Activated T-helper 2 cell treated with anti-CD3 and anti-CD28 coated beads, Interferon-gamma antibody, Interleukin-2, Interleukin-4, amounts not matched to agents 10 μg/mL and 5 μg/mL and 100 μg/mL, durations not matched to agents 14 hours and 24 hours and 36 hours (primary cell): ENCODE data around the gene AURKB. TPM values are rescaled to one million over a fixed set of nuclear protein-coding genes. Genes with fewer than 3 reads are reported as not detected.

ENCODE experiments used
- DNase-seq: peaks from one replicate; pipeline ENCODE4 v3.0.0; 2021; ENCODE audit warnings: low spot score
- H3K27ac Mint-ChIP-seq: one replicate; pipeline ENCODE4 v1.8.0; 2021; ENCODE audit warnings: mixed read lengths
- H3K27me3 Mint-ChIP-seq: one replicate; pipeline ENCODE4 v1.8.0; 2021; ENCODE audit warnings: low read depth, mixed read lengths
- H3K36me3 Mint-ChIP-seq: one replicate; pipeline ENCODE4 v1.8.0; 2021; ENCODE audit warnings: low read depth, mixed read lengths
- H3K4me1 Mint-ChIP-seq: one replicate; pipeline ENCODE4 v1.8.0; 2021; ENCODE audit warnings: low read depth, mixed read lengths
- H3K4me3 Mint-ChIP-seq: one replicate; pipeline ENCODE4 v1.8.0; 2021; ENCODE audit warnings: low read depth, mild to moderate bottlenecking, moderate library complexity, mixed read lengths
- H3K9me3 Mint-ChIP-seq: one replicate; pipeline ENCODE4 v1.8.0; 2021; ENCODE audit warnings: mixed read lengths
- intact Hi-C: fragments of 100-400 bp; cut with micrococcal nuclease; formaldehyde crosslinking; loops from one replicate; pipeline ENCODE4 v1.15.1; 2023
- total RNA-seq: library from RNA; stranded (reverse); gene quantifications from 2 replicates; pipeline ENCODE4 v1.2.3, GENCODE V29; 2022

The AURKB gene
- total RNA-seq, 1 donor from 2014 or later = 113 TPM

GRCh38 chr17:8161289-8162232 is 48.8 kb downstream of the AURKB start:
- Mint-ChIP-seq H3K4me3 (peak overlapping the region; percentile 81), H3K27ac (peak overlapping the region; percentile 75), H3K9me3 (no peaks in the 10 kb centered on the region), H3K4me1 (peaks cover 53% of the 10 kb centered on the region), H3K36me3 (peaks cover 34% of the 10 kb centered on the region), H3K27me3 (no peaks in the 10 kb centered on the region)
- DNase-seq = no peak
- intact Hi-C loops = no loop called here

DNA sequence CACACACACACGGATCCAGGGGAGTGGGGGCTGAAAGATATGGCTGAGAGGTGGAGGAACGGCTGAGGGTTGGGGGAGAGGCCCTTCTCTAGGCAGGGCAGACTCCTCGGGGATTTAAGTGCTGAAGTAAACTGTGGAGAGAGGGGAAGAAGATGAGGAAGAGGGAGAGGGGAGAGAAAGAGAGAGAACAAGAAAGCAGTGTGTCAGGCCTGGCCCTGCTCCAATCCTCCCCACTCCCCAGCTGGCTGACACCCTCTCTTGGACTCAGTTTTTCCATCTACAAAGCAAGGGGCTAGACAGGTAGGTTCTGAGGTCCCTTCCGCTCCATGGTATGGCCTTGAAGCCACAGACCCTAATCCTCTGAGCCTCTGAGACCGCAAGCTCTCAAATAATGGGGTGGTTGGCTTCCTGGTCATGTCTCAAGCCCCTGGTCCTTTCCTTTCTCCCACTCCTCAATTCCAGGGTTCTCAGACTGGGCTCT is 49.6 kb downstream of the AURKB start:
- Mint-ChIP-seq H3K4me3 (peak overlapping the region; percentile 81), H3K27me3 (no peaks in the 10 kb centered on the region), H3K36me3 (peaks cover 34% of the 10 kb centered on the region), H3K27ac (peak overlapping the region; percentile 73), H3K4me1 (peaks cover 52% of the 10 kb centered on the region), H3K9me3 (no peaks in the 10 kb centered on the region)
- intact Hi-C loops = no loop called here
- no peak for DNase-seq

- no peaks in the 10 kb centered on the region for H3K9me3 Mint-ChIP-seq
- peak overlapping the region; percentile 62 for H3K4me3 Mint-ChIP-seq
- peaks cover 52% of the 10 kb centered on the region for H3K4me1 Mint-ChIP-seq
- H3K36me3 Mint-ChIP-seq = peaks cover 34% of the 10 kb centered on the region
- peak overlapping the region; percentile 73 for H3K27ac Mint-ChIP-seq
- no peaks in the 10 kb centered on the region for H3K27me3 Mint-ChIP-seq
- DNase-seq = no peak
- intact Hi-C loops = no loop called here
These were observed 50.2 kb downstream of the AURKB start for GRCh38 chr17:8160224-8160577.

- H3K27ac Mint-ChIP-seq = peak overlapping the region; percentile 78
- intact Hi-C loops = no loop called here
- peaks cover 46% of the 10 kb centered on the region for H3K4me1 Mint-ChIP-seq
- peak overlapping the region; percentile 62 for H3K4me3 Mint-ChIP-seq
- H3K27me3 Mint-ChIP-seq = no peaks in the 10 kb centered on the region
- no peaks in the 10 kb centered on the region for H3K9me3 Mint-ChIP-seq
- peaks cover 34% of the 10 kb centered on the region for H3K36me3 Mint-ChIP-seq
- DNase-seq = no peak
These were observed 50.7 kb downstream of the AURKB start for GRCh38 chr17:8159459-8160223.

DNA sequence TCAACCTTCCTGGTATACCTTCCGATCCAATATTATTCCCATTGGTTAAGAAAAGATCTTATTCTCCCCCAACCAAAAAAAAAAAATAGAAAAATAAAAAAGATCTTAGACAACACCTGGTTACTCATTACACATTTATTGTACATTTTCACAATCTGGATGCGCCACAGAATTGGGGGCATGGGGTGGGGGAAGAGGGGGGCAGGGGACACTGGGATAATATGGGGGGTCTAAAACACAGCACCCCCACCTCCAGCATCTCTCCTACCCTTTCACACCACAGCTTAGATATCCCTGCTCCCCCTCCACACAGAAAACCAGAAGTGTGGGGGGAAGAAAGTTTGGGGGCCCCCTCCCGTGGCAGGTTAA is 51.4 kb downstream of the AURKB start:
- no peaks in the 10 kb centered on the region for H3K9me3 Mint-ChIP-seq
- peaks cover 34% of the 10 kb centered on the region for H3K36me3 Mint-ChIP-seq
- peaks cover 42% of the 10 kb centered on the region for H3K4me1 Mint-ChIP-seq
- DNase-seq = no peak
- no peaks in the 10 kb centered on the region for H3K27me3 Mint-ChIP-seq
- H3K27ac Mint-ChIP-seq = peak overlapping the region; percentile 86
- intact Hi-C loops = no loop called here
- peak overlapping the region; percentile 5 for H3K4me3 Mint-ChIP-seq

- Mint-ChIP-seq H3K9me3 (no peaks in the 10 kb centered on the region), H3K4me1 (peaks cover 40% of the 10 kb centered on the region), H3K27me3 (no peaks in the 10 kb centered on the region), H3K27ac (peak overlapping the region; percentile 86), H3K4me3 (peak overlapping the region; percentile 5), H3K36me3 (peaks cover 34% of the 10 kb centered on the region)
- DNase-seq = peak; percentile 83
- intact Hi-C loops = no loop called here
These were observed 51.9 kb downstream of the AURKB start for GRCh38 chr17:8158267-8159031.

DNA sequence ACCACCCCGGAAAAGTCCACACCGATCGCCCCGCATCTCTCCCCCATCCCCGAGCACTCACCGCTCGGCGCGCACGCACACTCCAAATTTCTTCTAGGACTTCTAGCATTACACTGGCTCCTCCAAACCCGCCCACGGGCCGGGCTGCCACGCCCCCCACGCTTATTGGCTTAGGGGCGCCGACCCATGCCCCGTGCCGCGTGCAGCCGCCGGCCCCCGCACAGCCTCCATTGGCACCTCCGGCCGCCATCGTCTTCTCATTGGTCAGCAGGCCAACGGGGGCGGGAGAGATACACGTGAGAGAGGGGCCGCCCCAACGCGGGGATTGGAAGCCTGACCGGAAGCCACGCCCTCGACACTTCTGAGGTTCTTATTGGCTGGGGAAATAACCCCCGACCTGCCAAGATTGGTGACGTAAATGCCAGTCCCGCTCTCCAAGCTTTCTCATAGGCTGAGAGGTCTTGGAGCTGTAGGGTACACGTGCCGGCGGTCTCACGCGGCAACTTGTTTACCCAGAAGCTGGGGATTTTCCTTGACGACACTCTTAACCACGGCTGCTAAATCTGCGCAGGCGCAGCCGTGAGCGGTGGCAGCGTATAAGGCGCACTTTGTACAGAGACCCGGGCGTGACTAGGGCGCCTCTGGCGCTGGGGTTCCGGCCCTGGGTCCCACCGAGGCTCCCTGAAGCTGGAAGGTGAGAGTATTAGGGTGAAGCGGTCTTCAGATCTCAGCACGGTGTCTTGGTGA is 54.0 kb downstream of the AURKB start:
- H3K27me3 Mint-ChIP-seq = no peaks in the 10 kb centered on the region
- H3K36me3 Mint-ChIP-seq = peaks cover 29% of the 10 kb centered on the region
- peaks cover 49% of the 10 kb centered on the region for H3K4me1 Mint-ChIP-seq
- intact Hi-C loops = loop anchor here (1.0 kb wide), 6 partner anchors 17 to 299 kb away; partner anchors contain the start of genes HES7 and NAA38
- no peak overlapping the region for H3K27ac Mint-ChIP-seq
- no peaks in the 10 kb centered on the region for H3K9me3 Mint-ChIP-seq
- H3K4me3 Mint-ChIP-seq = no peak overlapping the region
- DNase-seq = peak; percentile 100

GRCh38 chr17:8155996-8156245 is 54.5 kb downstream of the AURKB start:
- H3K4me1 Mint-ChIP-seq = peaks cover 46% of the 10 kb centered on the region
- no peak overlapping the region for H3K4me3 Mint-ChIP-seq
- no peaks in the 10 kb centered on the region for H3K9me3 Mint-ChIP-seq
- no peaks in the 10 kb centered on the region for H3K27me3 Mint-ChIP-seq
- intact Hi-C loops = loop anchor here (1.0 kb wide), 6 partner anchors 17 to 299 kb away; partner anchors contain the start of genes HES7 and NAA38
- H3K36me3 Mint-ChIP-seq = peaks cover 24% of the 10 kb centered on the region
- DNase-seq = no peak
- H3K27ac Mint-ChIP-seq = no peak overlapping the region

- H3K4me3 Mint-ChIP-seq = no peak overlapping the region
- no peaks in the 10 kb centered on the region for H3K27me3 Mint-ChIP-seq
- no peak overlapping the region for H3K27ac Mint-ChIP-seq
- peaks cover 41% of the 10 kb centered on the region for H3K4me1 Mint-ChIP-seq
- DNase-seq = no peak
- intact Hi-C loops = no loop called here
- H3K36me3 Mint-ChIP-seq = peaks cover 19% of the 10 kb centered on the region
- no peaks in the 10 kb centered on the region for H3K9me3 Mint-ChIP-seq
These were observed 55.0 kb downstream of the AURKB start for GRCh38 chr17:8155231-8155995.
